ENCODE data around the gene MFSD11.
"Not testable (repeated sequence)": the region's sequence is repeated elsewhere in the genome, so short reads cannot be mapped to it uniquely, and the experiment has no call there.

The MFSD11 gene

DNA sequence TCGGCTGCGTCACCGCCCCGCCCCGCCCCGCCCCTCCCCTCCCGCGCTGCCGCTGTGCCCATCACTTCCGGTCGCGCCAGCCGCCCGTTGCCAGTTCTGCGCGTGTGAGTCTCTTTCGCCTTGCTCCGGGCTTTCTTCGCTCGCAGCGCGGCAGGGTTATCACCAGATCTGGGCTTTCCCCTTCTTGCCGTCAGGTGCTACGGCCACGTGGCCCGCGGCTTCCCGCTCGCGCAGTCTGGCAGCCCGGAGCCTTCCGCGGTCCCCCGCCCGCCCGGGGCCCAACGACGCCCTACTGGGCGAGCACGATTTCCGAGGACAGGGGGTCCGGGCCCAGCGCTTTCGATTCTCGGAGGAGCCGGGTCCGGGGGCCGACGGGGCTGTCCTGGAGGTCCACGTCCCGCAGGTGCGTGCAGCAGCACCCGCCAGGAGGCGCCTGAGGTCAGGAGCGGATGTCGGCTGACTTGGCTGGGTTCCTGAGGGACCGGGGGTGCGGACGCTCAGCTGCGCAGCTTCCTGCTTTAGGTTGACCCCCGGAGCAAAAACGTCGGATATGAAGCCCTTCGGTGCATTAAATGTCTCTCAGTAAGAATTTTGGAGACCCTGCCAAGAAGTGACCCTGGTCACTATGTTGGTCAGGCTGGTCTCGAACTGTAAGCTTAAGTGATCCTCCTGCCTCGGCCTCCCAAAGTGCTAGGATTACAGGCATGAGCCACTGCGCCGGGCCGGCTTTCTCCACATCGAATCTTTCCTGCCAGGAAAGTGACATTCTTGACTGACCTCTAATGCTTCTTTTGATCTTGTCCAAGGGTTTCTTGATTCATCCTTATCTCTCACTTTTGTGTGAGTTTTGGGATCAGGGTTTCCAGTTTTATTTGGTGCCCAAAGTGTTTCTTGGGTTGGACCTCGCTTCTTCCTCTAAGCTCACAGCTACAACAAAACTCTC lies 10.9 kb upstream of the MFSD11 start, which contains the start of gene METTL23:
TSS of gene METTL23 (plus strand) at position 64 of the 943 bp plus-strand sequence. CDS start 2,872 bp downstream, outside the sequence.
- peak; percentile 75 for DNase-seq (ENCODE audit: low spot score)

DNA sequence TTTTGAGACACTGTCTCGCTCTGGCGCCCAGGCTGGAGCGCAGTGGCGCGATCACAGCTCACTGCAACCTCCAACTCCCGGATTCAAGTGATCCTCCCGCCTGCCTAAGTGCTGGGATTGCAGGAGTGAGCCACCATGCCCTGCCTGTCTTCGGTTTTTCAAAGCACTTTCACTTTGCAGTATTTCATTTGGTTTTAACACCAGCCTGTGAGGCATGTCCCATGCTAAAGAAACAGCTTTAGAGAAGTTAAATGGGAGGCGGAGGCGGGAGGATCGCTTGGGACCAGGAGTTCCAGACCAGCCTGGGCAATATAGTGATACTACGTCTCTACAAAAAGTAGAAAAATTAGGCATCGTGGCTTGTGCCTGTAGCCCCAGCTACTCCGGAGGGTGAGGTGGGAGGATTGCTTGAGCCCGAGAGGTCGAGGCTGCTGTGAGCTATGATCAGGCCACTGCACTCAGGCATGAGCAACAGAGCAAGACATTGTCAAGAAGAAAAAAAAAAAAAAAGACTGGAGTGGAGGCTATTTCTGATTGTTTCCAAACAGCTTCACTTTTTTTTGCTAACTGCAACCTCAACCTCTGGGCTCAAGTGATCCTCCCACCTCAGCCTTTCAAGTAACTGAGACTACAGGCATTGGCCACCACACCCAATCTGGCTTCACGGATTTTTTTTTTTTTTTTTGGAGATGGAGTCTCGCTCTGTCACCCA lies 10.0 kb upstream of the MFSD11 start:
- DNase-seq (ENCODE audit: low spot score): no peak

DNA sequence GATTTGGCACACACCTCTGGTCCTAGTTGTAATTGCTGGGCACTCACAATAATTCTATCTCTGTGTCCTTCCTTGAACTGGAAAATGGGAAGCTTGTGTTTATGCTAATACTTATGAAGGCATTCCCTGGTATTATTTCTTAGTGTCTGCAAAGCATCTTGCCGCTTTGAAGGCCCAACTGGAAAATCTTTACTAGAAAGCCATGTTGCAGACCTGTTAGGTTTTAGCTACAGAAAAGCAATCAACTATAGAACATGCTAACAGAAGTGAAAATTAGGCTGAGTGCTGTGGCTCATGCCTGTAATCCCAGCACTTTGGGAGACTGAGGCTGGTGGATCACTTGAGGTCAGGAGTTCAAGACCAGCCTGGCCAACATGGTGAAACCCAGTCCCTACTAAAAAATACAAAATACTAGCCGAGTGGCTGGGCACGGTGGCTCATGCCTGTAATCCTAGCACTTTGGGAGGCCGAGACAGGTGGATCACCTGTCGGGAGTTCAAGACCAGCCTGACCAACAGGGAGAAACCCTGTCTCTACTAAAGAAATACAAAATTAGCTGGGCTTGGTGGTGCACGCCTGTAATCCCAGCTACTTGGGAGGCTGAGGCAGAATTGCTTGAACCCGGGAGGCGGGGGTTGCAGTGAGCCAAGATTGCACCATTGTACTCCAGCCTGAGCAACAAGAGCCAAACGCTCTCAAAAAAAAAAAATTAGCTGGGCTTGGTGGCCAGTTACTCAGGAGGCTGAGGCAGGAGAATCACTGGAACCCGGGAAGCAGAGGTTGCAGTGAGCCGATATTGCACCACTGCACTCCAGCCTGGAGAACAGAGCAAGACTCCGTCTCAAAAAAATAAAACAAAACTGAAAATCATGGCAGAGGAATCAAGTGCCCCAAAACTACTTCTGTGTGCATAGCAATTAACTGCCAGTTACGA lies 5.9 kb upstream of the MFSD11 start:
- not testable (repeated sequence) for DNase-seq (ENCODE audit: low spot score)

DNA sequence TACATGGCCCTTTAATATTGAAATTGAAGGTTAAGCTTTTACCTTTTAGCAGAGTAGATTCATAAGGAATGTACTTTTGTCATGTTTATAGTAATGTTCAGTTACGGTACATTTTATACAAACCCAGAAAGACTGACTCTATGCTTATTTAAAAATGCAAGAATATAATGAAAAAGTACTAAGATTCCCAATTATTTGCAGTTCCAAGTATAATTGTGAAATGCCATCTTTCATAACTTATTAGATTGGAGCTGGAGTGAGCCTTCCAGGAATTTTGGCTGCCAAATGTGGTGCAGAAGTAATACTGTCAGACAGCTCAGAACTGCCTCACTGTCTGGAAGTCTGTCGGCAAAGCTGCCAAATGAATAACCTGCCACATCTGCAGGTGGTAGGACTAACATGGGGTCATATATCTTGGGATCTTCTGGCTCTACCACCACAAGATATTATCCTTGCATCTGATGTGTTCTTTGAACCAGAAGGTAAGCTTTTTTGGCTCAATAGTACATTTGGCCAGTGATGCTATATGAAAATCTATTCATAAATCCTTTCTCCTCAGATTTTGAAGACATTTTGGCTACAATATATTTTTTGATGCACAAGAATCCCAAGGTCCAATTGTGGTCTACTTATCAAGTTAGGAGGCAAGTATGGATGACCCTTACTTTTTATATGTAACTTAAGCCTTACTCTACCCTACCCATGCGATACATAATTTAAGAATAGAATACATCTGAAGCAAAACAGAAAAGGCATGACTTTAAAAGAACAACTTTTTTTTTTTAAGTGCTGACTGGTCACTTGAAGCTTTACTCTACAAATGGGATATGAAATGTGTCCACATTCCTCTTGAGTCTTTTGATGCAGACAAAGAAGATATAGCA lies 4.9 kb upstream of the MFSD11 start:
- no peak for DNase-seq (ENCODE audit: low spot score)

DNA sequence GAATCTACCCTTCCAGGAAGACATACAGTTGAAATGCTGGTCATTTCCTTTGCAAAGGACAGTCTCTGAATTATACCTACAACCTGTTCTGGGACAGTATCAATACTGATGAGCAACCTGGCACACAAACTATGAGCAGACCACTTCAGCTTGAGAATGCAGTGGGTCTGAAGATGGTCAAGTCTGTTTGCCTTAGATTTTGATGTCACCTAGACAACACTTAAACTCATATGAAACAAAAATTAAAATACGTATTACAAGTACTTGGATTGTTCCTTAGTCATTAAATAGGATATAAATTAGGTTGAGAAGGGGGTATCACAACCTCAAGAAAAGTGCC lies 4.3 kb upstream of the MFSD11 start:
- DNase-seq (ENCODE audit: low spot score): no peak

DNA sequence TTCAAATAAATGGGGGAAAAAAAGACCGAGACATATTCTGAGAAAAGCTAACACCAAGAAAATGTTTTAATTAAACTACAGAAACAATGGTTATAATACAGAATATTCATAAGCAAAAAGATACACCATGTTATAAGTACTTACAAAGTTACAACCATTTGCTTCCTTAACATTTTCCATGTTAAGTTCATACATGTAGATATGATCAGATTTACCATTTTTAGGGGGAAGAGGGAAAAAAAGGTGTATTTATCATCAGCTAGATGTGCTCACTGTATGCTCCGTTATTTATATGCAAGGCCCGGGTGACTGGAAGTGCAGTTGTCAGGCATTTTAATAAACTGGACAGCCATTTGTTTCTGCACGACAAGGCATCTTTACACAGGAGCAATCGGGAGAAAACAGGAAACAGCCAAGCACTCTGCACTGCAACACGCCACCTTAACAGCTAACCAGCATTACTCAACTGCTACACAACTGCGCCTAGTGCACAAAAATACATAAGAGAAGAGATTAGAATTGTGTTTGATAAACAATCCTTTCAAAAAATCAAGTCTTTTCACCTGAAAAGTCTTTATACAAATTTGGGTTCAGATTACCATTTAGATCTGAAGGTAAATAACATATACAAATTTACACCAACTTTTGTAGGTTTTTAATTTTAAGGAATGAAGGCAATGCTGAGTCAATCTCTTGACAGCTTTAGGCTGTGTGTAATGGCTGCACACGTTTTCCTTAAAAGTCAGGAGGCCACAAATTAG lies 3.7 kb upstream of the MFSD11 start:
- DNase-seq (ENCODE audit: low spot score): no peak

DNA sequence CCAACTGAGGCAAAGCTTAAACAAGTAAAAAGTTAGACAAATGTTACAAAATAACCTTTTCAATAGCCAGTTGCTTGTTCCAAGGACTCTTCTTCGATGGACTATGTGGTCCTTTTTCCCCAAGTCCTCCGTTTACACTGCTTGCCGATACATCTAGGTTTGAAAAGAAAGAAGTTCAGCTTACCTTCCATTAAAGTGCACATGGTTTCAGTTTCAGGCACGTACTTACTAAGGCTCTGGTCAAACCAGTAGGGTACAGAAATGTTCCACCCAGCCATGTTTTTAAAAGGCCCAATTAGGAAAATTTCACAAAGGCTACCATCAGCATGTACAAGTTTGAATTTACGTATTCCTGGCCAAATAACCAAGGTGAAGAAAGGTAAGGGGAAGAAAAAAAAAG lies 2.9 kb upstream of the MFSD11 start:
- DNase-seq (ENCODE audit: low spot score): no peak

DNA sequence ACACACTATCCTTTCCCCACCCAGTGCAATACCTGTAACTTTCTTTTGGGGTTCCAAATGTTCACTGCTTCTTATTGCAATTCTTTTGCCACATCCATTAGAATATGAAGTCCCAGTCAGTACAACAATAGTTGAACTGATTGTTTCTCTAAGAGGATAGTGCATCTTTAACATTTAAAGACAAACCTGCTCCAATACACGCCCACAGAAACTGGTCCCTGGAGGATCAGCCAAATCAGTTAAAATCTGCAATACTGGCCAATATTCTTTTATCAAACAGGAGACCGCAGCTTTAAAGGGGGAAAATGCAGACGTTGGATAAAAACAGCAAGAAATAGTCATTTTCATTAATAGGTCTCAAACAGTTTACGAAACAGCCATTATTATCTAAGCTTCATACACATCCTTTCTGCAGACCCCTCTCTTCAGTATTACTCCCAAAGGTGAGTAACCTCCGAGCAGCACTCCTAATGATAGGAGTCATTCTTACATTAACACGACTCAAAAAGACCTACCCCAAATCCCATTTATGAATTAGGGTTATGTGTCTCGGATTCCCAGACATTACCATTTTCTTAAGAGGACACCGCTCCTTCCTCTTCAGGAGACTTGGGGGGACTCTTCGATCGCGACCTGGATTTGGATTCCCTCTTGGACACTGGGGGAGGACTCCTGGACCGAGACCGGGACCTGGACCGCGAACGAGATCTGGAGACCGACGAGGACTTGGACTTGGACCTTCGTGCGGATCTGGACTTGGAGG lies 2.2 kb upstream of the MFSD11 start:
- DNase-seq (ENCODE audit: low spot score): no peak

DNA sequence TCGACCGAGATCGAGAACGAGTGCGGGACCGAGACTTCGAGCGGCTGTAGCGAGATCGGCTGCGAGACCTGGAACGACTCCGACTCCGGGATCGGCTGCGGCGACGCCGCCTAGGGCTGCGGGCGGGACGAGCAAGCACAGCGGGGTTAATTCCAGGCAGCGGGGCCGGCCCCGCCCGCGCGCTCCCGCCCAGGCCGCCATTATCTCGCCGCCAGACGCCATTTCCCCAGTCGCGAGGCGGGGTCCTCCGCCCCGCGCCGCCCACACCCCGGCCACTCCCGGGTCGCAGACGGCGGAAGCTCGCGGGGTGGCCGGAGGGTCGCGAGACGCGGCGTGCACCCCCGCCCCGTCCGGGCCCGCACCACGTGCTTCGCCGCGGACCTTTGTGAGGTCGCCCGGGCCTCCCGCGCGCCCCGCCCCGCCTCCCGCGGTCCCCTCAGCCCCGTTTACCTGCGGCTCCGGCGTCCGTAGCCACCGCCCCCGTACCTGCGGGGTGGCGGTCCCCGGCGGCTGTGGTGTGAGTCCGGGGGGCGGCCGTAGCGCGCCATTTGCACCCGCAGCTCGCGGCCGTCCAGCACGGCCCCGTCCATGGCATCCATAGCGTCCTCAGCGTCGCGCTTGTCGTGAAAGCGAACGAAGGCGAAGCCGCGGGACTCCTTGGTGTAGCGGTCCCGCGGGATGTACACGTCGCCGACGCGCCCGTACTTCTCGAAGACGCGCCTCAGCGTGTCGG lies 1.4 kb upstream of the MFSD11 start:
- peak; percentile 66 for DNase-seq (ENCODE audit: low spot score)

DNA sequence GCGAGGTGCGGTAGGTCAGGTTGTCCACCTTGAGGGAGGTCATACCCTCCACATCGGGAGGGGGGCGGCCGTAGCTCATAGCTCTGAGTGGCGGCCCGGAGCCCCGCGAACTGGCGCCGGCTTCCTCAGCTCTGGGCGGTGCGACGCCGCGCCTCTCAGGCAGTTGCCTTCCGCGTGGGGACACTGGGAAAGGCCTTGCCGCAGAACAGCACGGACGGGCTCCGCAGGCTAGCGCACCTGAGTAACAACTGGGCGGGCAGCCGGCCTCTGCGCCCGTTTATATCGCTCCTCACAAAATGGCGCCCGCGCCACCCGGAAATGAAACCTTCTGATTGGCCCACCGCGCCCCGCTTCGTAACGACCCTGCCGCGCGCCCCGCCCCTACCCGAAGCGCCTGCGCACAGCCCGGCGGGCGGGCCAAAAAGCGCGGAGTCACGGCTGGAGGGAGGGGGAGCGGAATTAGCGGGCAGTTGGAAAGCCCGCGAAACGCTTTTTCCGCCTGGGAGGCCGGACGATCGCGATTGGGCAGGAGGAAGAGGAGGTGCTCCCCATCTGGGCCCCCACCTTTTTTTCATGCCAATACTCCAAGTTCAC lies 740 bp upstream of the MFSD11 start, which contains the start of gene SRSF2:
TSS of gene SRSF2 (minus strand) at position 250 of the 594 bp plus-strand sequence. CDS start at position 79, 171 bp downstream.
- peak; percentile 99 for DNase-seq (ENCODE audit: low spot score)

DNA sequence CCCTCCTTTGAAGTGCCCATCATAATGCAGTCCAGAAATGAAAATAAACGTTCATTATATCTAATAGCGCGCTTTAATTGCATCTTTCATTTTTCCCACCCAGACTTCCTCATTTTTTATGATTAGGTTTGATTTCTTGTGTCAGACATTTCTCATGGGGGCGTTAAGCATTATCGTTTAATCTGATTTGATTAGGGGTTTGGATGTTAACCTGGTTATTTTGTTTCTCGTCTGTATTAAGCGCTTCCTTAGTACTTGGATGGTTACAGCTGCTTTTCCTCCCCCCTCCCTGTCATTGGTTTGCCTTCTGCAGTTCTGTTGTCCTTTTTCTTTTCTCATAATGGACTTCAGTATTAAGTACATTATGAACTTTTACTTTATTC lies 540 bp downstream of the MFSD11 start:
- no peak for DNase-seq (ENCODE audit: low spot score)

DNA sequence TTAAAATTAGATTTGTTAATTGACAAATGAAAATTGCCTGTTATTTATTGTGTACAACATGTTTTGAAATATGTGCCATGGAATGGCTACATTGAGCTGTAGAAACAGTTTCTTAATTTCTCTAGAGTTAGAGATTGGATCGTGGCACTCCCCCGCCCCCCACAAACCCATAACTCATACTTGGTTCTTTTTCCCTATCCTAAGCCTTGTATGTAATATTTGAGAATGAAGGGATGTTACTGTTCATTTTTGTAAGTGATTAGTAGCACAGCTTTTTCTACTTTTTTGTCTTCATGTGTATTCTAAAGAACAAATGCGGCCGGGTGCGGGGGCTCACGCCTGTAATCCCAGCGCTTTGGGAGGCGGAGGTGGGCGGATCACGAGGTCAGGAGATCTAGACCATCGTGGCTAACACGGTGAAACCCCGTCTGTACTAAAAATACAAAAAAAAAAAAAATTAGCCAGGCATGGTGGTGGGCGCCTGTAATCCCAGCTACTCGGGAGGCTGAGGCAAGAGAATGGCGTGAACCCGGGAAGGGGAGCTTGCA lies 1.7 kb downstream of the MFSD11 start:
- not testable (repeated sequence) for DNase-seq (ENCODE audit: low spot score)

DNA sequence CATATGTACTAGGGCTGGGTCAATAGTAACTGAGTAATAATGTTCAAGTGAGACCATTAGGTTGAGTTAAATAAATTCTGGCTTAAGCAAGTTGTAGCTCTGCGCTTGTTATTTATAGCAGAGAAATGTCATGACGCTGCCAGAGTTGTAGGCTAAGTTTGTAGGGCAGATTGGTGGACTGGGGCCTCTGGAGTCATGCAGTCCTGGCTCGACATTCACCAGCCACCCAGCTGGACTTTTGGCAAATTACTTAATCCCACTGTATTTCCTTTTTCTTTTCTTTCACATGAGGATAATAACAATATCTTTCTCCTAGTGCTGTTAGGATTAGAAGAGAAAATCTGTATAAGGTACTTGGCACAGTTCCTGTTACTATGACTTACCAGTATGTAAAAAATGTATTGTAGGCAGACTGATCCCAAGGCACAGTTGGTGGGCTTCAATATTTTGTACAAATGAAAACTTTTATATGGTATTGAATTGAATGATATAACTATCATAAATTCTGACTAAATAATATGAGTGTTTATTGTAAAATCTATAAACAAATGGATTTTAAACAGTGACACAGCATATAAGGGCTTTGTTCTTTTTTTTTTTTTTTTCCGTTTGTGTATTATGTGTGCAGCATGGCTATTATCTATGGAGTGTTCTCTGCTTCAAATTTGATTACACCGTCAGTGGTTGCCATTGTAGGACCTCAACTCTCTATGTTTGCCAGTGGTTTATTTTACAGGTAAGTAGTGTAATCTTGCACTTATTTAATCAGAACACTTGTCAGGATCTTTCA lies 2.6 kb downstream of the MFSD11 start:
- DNase-seq (ENCODE audit: low spot score): no peak

DNA sequence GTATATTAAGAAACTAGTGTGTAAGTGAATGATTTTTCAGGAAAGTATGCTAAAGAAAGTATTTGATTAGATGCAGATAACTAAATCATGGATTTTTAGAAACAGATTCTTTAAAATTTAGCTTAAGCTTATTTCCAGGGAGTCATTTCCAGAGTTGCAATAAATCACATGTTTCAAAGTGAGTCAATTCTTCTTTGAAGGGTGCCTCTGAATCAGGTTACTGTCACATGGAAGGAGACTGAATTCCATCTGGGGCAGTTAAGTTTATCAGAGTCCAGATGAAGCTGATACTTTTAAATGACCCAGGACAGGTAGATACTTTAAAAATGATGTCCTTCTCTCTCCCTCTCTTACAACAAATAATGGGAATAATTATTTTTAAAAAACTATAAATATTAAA lies 5.0 kb downstream of the MFSD11 start:
- DNase-seq (ENCODE audit: low spot score): no peak

DNA sequence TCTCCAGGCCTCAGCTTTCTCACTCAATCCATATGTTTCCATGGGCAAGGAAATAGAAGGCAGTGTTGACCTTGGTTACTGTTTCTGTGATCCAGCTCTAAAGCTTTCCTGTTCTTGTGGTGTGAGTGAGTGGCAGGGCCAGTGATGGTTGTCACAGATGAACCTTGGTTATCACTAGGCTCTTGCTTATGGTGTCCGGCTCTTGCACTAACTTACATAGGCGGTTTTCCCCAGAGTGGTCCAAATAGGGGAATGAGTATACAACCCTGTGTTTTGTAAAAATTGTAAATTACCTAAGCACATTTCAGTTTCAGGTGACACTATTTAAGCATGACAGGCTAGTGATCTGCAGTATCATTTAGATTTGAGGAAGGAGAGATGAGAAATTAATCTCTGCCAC lies 6.8 kb downstream of the MFSD11 start:
- DNase-seq (ENCODE audit: low spot score): no peak

DNA sequence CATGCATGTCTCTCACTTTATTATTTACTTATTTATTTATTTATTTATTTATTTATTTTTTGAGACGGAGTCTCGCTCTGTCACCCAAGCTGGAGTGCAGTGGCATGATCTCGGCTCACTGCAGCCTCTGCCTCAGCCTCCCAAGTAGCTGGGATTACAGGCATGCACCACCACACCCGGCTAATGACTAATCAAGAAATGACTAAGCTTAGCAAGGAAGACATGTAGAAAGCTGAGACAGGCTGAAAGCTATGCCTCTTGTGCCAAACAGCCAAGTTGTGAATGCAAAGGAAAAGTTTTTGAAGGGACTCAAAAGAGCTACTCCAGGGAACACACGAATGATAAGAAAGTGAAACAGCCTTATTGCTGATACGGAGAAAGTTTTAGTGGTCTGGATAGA lies 7.9 kb downstream of the MFSD11 start:
- not testable (repeated sequence) for DNase-seq (ENCODE audit: low spot score)

DNA sequence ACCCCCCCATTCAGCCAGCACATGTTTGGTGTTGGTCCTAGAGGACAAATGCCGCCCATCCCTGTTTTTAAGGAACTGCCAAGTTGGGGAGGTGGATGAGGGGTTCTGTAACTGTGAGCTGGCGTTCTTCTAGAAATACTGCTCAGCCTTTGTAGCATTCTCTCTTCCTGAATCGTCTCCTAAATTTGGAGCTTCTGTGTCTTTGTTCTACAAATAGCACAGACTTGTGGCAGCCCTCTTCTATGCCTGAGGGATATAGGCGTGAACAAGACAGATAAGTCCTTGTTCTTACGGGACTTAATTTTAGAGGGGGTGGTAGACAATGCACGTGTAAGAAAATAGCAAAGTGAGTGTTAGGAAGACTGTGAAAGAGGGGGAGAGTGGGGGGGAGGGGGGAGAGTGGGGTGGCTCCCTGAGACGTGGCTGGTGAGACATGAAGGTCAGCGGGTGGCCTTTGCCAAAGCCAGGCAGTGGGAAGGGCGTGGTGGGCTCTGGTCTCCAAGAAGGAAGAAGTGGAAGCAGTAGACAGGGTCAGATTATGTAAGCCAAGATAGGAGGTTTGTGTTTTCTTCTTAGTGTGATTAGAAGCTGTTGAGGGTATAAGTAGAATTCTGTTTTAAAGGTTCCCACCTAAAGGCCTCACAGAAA lies 9.9 kb downstream of the MFSD11 start:
- DNase-seq (ENCODE audit: low spot score): no peak

Data from AG08395 (cell line).